Eye (tissue), 1 donor: ENCODE data around the gene SNRPA.
A peak's percentile ranks its signal among the peaks of the same experiment; 100 is the strongest.

Source experiments
- DNase-seq: peaks from one replicate; pipeline ENCODE4 v3.0.0-alpha.2; 2015

Gene SNRPA

GRCh38 chr19:40750874-40751537 is at the start of gene SNRPA:
Gene SNRPA, plus strand, starts transcription at chr19:40751203. Its CDS starts 206 bp downstream, at chr19:40751409.
- peak; percentile 100 for DNase-seq

- no peak for DNase-seq
Observed at GRCh38 chr19:40701758-40702157, 49.2 kb upstream of the SNRPA start.

DNA sequence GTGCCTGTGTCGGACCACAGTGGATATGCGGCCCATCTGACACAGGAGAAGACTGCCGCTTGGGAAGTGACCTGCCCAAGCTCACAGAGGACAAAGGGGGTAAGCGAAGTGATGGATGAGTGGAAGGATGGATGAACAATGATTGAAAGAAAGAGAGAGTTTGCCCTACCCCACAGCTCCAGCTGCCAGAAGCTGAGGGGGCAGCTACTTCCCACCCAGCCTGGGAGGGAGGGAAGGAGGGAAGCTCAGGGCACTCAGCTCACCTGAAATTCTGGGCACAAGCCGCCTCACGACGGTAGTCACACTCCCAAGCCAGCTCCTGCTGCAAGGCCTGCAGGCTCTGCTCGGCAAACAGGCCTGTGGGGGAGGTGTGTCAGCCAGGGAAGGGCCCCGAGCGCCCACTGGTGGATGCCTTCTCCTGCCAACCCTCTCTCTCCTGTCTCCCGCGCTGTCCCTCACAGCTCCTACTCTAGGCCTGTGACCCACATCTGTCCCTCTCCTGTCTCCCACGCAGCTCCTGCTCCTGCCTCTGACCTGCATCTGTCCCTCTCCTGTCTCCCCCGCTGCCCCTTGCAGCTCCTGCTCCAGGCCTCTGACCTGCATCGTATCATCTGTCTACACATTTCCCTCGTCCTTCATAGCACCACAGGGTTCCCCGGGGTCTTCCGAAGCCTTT is 48.5 kb upstream of the SNRPA start:
- DNase-seq = peak; percentile 61

DNA sequence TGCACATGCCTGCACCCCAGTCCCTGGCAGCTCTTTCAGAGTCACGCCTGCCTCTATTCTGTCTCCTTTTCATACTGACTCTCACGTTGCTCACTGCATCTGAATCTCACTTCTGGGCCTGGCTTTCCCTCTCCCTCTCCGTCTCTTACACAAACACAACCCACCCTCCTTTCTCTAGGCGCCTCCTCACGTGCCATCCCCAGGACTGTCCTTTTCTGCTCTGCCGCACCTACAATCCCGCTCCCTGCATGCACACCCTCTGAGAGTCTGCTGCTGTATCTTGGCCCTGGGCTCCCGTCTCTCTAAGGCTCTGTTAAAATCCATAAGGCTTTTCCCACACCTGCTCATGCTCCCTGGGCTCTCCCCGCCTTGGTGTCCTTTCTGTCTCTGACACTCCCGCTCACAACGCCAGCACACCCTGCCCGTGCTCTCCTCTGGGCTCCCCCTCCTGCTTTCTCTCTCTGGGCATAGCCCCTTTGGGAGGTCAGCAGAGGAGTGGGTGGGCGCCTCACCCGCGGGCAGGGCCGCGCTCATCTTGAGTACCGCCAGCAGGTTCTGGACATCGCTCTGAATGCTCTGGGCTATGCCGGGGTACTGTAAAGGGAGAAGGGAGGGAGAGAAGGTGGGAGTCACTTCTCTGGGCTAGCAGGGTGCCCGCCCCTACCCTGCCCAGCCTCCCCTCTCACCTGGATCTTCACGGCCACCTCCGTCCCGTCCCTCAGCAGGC is 47.8 kb upstream of the SNRPA start:
- peak; percentile 8 for DNase-seq

GRCh38 chr19:40704491-40705361 is 46.3 kb upstream of the SNRPA start:
- DNase-seq = no peak

GRCh38 chr19:40705362-40705651 is 45.7 kb upstream of the SNRPA start:
- no peak for DNase-seq

- DNase-seq = no peak
Observed at GRCh38 chr19:40705950-40706619, 44.9 kb upstream of the SNRPA start.

DNA sequence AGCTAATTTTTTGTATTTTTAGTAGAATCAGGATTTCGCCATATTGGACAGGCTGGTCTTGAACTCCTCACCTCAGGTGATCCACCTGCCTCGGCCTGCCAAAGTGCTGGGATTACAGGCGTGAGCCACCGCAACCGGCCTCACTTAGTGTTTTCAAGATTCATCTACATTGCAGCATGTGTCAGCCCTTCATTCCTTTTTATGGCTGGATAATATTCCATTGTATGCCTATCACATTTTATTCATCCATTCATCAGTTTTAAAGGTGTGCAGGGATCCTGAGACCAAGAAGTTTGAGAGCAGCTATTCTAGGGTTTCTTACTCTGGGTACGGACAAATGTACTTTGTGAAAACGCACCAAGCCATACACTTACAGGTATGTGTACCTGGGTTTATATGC is 43.4 kb upstream of the SNRPA start:
- no peak for DNase-seq

GRCh38 chr19:40709817-40710216 is 41.2 kb upstream of the SNRPA start:
- no peak for DNase-seq

DNA sequence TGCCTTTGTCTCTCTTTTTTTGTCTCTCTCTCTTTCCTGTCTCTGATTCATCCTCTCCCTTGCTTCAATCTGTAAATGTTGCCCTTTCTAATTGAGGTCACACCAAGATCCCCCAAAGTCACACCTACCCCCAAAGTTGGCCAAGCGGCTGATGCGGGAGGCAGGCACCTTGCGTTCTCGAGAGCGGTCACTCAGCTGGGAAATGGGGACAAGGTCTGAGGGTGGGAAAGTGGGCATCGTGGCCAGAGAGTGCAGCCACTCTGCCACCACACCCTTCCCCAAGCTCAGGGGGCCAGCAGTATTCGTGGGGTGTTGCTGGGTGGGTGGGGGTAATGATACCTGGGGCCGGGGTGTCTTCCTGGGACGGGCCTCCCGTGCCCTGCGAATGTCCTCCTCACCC is 37.1 kb upstream of the SNRPA start:
- DNase-seq = no peak

DNA sequence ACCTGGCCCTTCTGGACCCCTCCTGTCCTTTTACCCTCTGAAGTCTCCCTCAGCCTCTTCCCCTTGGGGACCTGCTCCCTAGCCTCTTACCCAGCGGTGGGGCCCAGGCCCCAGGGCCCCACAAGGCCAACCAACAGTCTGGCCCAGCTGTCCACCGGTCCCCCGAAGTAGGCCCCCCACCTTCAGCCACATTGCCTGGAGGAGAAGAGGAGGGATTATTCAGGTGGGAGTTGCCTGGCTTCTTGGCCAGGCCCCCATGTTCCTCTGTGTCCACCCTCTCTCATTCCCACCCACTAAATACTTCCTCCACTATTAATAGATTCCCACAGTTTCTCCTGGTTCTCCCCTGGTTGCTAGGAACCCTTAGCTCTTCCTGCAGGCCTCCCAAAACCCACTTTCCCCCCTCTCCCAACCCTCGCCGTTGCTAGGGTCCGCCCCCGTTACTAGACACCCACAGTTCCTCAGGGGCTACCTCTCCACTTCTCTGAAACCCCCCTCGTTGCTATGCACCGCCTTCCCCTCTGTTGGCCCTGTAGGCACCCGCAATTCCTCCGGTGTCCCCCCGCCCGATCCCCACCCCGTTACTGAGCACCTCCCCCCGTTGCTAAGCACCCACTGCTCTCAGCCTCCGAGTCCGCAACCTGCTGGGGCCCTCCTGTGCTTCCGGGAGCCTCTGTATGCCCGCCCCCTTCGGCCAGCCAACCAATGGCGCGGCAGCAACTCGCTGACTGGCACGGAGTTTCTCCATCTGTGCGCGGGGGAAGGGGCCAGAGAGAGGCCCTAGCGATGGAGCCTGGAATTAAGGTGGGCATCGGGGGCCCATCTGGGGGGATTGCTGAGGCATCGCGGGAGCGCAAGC is 36.3 kb upstream of the SNRPA start:
- DNase-seq = peak; percentile 99

DNA sequence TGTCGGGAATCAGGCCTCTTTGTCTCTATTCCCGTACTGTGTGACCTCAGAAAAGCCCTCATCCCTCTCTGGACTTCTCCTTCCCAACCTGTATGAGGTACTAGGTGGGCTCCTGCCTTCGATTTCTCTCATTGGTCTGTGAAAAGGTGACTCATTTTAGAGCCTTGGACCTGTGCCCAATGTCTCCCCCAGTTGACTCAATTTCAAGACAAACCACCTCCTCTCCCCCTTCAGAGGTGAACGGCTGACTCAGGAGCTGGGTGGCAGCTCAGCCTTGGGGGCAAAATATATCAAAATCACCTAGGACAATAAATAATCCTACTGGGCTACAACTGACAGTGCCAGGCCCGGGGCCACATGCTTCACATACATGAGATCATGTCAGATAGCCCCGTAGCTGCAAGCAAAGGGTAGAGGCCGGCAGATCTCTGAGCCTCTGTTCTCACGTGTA is 34.9 kb upstream of the SNRPA start:
- no peak for DNase-seq

- DNase-seq = peak; percentile 100
Observed at GRCh38 chr19:40716482-40717324, 34.3 kb upstream of the SNRPA start, which contains the start of the genes COQ8B and ITPKC. Gene COQ8B, minus strand, starts transcription at chr19:40716886. Its CDS starts 2,254 bp downstream, at chr19:40714632. Gene ITPKC, plus strand, starts transcription at chr19:40717112. Its CDS starts 24 bp downstream, at chr19:40717136.

GRCh38 chr19:40717325-40717879 is 33.6 kb upstream of the SNRPA start:
- DNase-seq = peak; percentile 25

DNA sequence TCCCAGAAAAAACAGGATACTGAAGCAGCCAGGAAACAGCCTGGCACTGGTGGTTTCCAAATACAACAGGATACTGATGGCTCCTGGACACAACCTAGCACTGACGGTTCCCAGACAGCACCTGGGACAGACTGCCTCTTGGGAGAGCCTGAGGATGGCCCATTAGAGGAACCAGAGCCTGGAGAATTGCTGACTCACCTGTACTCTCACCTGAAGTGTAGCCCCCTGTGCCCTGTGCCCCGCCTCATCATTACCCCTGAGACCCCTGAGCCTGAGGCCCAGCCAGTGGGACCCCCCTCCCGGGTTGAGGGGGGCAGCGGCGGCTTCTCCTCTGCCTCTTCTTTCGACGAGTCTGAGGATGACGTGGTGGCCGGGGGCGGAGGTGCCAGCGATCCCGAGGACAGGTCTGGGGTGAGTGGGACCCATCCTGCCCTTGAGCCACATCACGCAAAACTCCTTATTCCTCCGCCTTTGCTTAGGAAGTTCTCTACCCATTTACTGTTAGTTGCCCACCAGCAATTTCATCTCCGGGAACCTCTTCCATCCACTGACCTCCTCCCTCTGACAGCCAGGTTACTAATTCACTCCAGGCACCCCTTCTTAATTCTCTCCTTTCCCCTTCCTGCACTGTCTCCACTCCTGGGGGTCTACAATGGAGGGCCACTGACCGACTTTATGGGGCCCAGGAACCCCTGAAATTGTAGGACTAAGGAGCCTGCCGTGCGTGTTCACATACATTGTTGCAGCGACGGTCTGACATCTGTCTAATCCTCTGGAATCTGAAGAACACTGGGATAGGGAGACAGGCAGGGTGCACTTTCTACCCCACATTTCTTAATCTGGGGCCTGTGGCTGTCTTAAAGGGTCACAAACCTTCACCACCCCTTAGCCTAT is 32.9 kb upstream of the SNRPA start:
- peak; percentile 27 for DNase-seq

DNA sequence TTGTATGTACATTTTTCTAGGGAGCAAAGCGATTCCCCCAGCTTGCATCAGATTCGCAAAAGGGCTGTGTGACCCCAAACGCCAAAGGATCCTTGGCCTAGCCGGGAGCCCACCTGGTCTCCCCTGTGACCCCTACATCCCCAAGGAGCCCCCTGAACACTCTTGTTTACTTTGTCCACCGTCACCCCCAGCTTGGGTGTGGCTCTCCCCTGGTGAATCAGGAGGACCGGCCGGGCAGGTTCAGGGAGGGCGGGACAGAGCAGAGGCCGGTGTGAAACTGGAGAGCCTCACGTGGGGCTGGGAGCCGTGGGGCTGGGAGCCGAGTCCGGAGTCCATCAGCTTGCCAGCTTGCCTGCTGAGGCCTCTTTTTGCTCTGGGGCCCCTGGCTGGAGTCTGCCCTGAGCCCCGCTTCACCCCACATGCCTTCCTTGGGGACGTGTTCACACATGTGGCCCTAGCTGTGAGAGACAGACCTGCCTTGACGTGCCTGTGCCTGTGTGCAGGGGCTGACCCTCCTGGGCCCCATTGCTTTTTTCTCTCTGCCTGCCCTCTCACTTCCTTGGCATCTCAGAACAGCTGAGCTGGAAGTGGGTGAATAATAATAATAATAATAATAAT is 32.1 kb upstream of the SNRPA start:
- peak; percentile 34 for DNase-seq

GRCh38 chr19:40719414-40719894 is 31.5 kb upstream of the SNRPA start:
- no peak for DNase-seq

- no peak for DNase-seq
Observed at GRCh38 chr19:40721140-40721486, 29.9 kb upstream of the SNRPA start.
